Measurements from ENCODE around the gene RNF220.

- TF ChIP-seq EZH2 (IDR thresholded peaks at IDR 0.05; ENCODE audit: insufficient read depth, poor library complexity, severe bottlenecking): no peak
- no peak for TF ChIP-seq EZH2phosphoT487 (IDR thresholded peaks at IDR 0.05; ENCODE audit: insufficient read depth, low read depth)
Observed at GRCh38 chr1:44542420-44543063, 137.5 kb downstream of the RNF220 start.
